H9 (cell line): Measurements from ENCODE around the gene NOS3. TPM values are rescaled to one million over a fixed set of nuclear protein-coding genes. Genes with fewer than 3 reads are reported as not detected.

Experiments
- DNase-seq: peaks from one replicate; pipeline ENCODE4 v3.0.0-alpha.2; 2017
- H2AFZ ChIP-seq: one replicate; pipeline ENCODE4 v1.6.1; 2013; ENCODE audit warnings: mild to moderate bottlenecking, low read length, control low read depth, moderate library complexity
- H2AK5ac ChIP-seq: 2 replicates; pipeline ENCODE4 v1.6.1; 2013; ENCODE audit warnings: low read length, control low read depth, mixed read lengths; ENCODE audit not compliant: insufficient read length
- H2BK120ac ChIP-seq: one replicate; pipeline ENCODE4 v1.6.1; 2013; ENCODE audit warnings: low read depth, mild to moderate bottlenecking, low read length, control low read depth, inconsistent platforms; ENCODE audit not compliant: poor library complexity, severe bottlenecking
- H2BK12ac ChIP-seq: 2 replicates; pipeline ENCODE4 v1.6.1; 2013; ENCODE audit warnings: low read length, control low read depth, mixed read lengths, low read depth; ENCODE audit not compliant: insufficient read length
- H2BK15ac ChIP-seq: 2 replicates; pipeline ENCODE4 v1.6.1; 2013; ENCODE audit warnings: low read depth, low read length, control low read depth
- H2BK20ac ChIP-seq: one replicate; pipeline ENCODE4 v1.6.1; 2013; ENCODE audit warnings: low read depth, mild to moderate bottlenecking, low read length, control low read depth, inconsistent platforms; ENCODE audit not compliant: poor library complexity, severe bottlenecking
- H2BK5ac ChIP-seq: 2 replicates; pipeline ENCODE4 v1.6.1; 2013; ENCODE audit warnings: low read length, control low read depth, mixed read lengths; ENCODE audit not compliant: insufficient read length
- H3K14ac ChIP-seq: 2 replicates; pipeline ENCODE4 v1.6.1; 2013; ENCODE audit warnings: low read length, control low read depth; ENCODE audit not compliant: insufficient read depth
- H3K18ac ChIP-seq: 2 replicates; pipeline ENCODE4 v1.6.1; 2013; ENCODE audit warnings: low read depth, mild to moderate bottlenecking, mixed read lengths, low read length, control low read depth; ENCODE audit not compliant: insufficient read length
- H3K23ac ChIP-seq: 2 replicates; pipeline ENCODE4 v1.6.1; 2013; ENCODE audit warnings: low read length, control low read depth, mixed read lengths, low read depth; ENCODE audit not compliant: insufficient read length
- H3K23me2 ChIP-seq: 2 replicates; pipeline ENCODE4 v1.6.1; 2013; ENCODE audit warnings: low read depth, mild to moderate bottlenecking, mixed read lengths, low read length, control low read depth; ENCODE audit not compliant: insufficient read length, poor library complexity, severe bottlenecking
- H3K27ac ChIP-seq: 2 replicates; pipeline ENCODE4 v1.5.1; 2013; ENCODE audit warnings: low read length, control low read depth, mixed read lengths, low read depth; ENCODE audit not compliant: insufficient read length
- H3K27me3 ChIP-seq: 2 replicates; pipeline ENCODE4 v1.6.1; 2013; ENCODE audit warnings: low read length, control low read depth, inconsistent platforms; ENCODE audit not compliant: insufficient read depth
- H3K4ac ChIP-seq: 2 replicates; pipeline ENCODE4 v1.6.1; 2013; ENCODE audit warnings: low read depth, mild to moderate bottlenecking, control low read depth, inconsistent platforms, low read length, moderate library complexity
- H3K4me1 ChIP-seq: 2 replicates; pipeline ENCODE4 v1.6.1; 2013; ENCODE audit warnings: low read length, control low read depth, inconsistent platforms; ENCODE audit not compliant: insufficient read depth
- H3K4me2 ChIP-seq: 2 replicates; pipeline ENCODE4 v1.6.1; 2013; ENCODE audit warnings: low read length, control low read depth, mixed read lengths; ENCODE audit not compliant: insufficient read length, insufficient read depth
- H3K56ac ChIP-seq: 2 replicates; pipeline ENCODE4 v1.6.1; 2013; ENCODE audit warnings: low read depth, mild to moderate bottlenecking, mixed read lengths, low read length, control low read depth; ENCODE audit not compliant: insufficient read length
- H3K79me1 ChIP-seq: 2 replicates; pipeline ENCODE4 v1.6.1; 2013; ENCODE audit warnings: low read depth, mild to moderate bottlenecking, moderate library complexity, low read length, control low read depth, inconsistent platforms; ENCODE audit not compliant: insufficient read depth, poor library complexity, severe bottlenecking
- H3K79me2 ChIP-seq: 2 replicates; pipeline ENCODE4 v1.6.1; 2013; ENCODE audit warnings: low read length, control low read depth, inconsistent platforms; ENCODE audit not compliant: insufficient read depth
- H3K9ac ChIP-seq: 2 replicates; pipeline ENCODE4 v1.6.1; 2013; ENCODE audit warnings: low read length, control low read depth, mixed read lengths; ENCODE audit not compliant: insufficient read length; ENCODE audit errors: extremely low read depth
- H3K9me3 ChIP-seq: one replicate; pipeline ENCODE4 v1.6.1; 2013; ENCODE audit warnings: low read depth, low read length, inconsistent platforms; ENCODE audit not compliant: control insufficient read depth
- H3T11ph ChIP-seq: one replicate; pipeline ENCODE4 v1.6.1; 2013; ENCODE audit warnings: mild to moderate bottlenecking, low read length, control low read depth, inconsistent platforms
- H4K20me1 ChIP-seq: one replicate; pipeline ENCODE4 v1.6.1; 2013; ENCODE audit not compliant: control insufficient read depth, insufficient read length, insufficient read depth
- H4K5ac ChIP-seq: 2 replicates; pipeline ENCODE4 v1.6.1; 2013; ENCODE audit warnings: low read depth, mild to moderate bottlenecking, mixed read lengths, low read length, control low read depth; ENCODE audit not compliant: insufficient read length
- H4K8ac ChIP-seq: replicated peaks from 2 replicates; pipeline ENCODE4 v1.6.1; 2013; ENCODE audit warnings: low read length, control low read depth, mixed read lengths, low read depth; ENCODE audit not compliant: insufficient read length
- H4K91ac ChIP-seq: 2 replicates; pipeline ENCODE4 v1.6.1; 2013; ENCODE audit warnings: low read depth, mild to moderate bottlenecking, moderate library complexity, mixed read lengths, low read length, control low read depth; ENCODE audit not compliant: insufficient read length
- H3K27ac Mint-ChIP-seq, 3 experiments: 2 replicates in 2 of 3; 3 replicates in 1 of 3; pipeline ENCODE4 v1.8.0; 2020 to 2021; ENCODE audit warnings: mixed read lengths in 3 of 3, mild to moderate bottlenecking in 1 of 3, moderate library complexity in 1 of 3
- H3K27me3 Mint-ChIP-seq: 2 replicates; pipeline ENCODE4 v1.8.0; 2021; ENCODE audit warnings: low read depth, mild to moderate bottlenecking, moderate library complexity, mixed read lengths
- H3K36me3 Mint-ChIP-seq, 3 experiments: 2 replicates in 2 of 3; 3 replicates in 1 of 3; pipeline ENCODE4 v1.8.0; 2020 to 2021; ENCODE audit warnings: low read depth in 3 of 3, mixed read lengths in 3 of 3; ENCODE audit not compliant: insufficient read depth in 1 of 3
- H3K4me1 Mint-ChIP-seq, 2 experiments: 2 replicates each; pipeline ENCODE4 v1.8.0; 2020; ENCODE audit warnings: mixed read lengths in 2 of 2
- H3K4me3 Mint-ChIP-seq, 2 experiments: 2 replicates in 1 of 2; 3 replicates in 1 of 2; pipeline ENCODE4 v1.8.0; 2020 to 2021; ENCODE audit warnings: mild to moderate bottlenecking in 2 of 2, mixed read lengths in 2 of 2, moderate library complexity in 1 of 2
- H3K9me3 Mint-ChIP-seq, 2 experiments: 2 replicates in 1 of 2; 3 replicates in 1 of 2; pipeline ENCODE4 v1.8.0; 2020; ENCODE audit warnings: mild to moderate bottlenecking in 2 of 2, mixed read lengths in 2 of 2, moderate library complexity in 1 of 2
- WGBS: extraction: QIAGEN DNeasy Blood & Tissue Kit; methylation state at CpG from one replicate; pipeline ENCODE4 v1.1.7; 2013; ENCODE audit warnings: missing lambda C conversion rate, low lambda C conversion rate, mixed read lengths; ENCODE audit not compliant: insufficient read length; ENCODE audit errors: extremely low coverage; 5-methylcytosine and 5-hydroxymethylcytosine counted together
- total RNA-seq: library from RNA; stranded (reverse); gene quantifications from 2 replicates; pipeline ENCODE4 v1.2.1, GENCODE V29; 2021
- TF ChIP-seq, protein P1 (sequence below): fragments of 200-600 bp; sonication (generic); conservative IDR thresholded peaks from 3 replicates; pipeline ENCODE4 v1.8.0; 2021; ENCODE audit warnings: antibody characterized with exemption, mild to moderate bottlenecking

NOS3 gene
- total RNA-seq, 1 experiment from 2014 or later, result 4.5 TPM

DNA sequence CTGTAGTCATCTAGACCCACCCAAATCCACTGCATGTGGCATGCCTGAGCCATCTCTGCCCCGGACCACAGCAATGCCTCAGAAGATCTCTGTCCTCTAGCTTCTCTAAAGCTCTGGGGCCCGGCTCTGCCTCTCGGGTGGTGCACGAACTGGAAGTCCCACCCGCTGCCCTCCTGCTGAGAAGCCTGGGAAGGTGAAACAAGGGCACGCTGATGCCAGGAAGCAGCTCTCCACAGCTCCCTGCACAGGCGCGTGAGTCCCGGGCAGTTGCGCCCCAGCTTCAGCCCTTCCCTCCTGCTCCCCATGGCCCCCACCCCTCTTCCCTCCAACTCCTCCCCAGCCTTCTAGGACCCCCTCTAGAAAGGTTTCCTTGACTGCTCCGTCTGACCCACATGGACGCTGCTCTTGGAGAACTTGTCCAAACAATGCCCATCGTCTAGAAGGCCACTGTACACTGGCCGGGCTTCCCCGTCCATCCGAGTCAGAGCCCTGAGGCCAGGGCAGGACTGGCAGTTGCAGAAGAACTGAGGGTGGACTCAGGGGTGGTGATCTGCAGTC, 25.5 kb upstream of the NOS3 start:
- no peaks in the 10 kb centered on the region for H3K23me2 ChIP-seq
- no peak overlapping the region for H2AK5ac ChIP-seq
- H2AFZ ChIP-seq, result no peak overlapping the region
- no peak overlapping the region for H4K5ac ChIP-seq
- H3K79me1 ChIP-seq, result no peaks in the 10 kb centered on the region
- no peak overlapping the region for H3K4me3 Mint-ChIP-seq
- no peak overlapping the region for H3K4ac ChIP-seq
- H3K9ac ChIP-seq, result no peak overlapping the region
- no peak overlapping the region for H3K14ac ChIP-seq
- H3K4me1 ChIP-seq, result no peaks in the 10 kb centered on the region
- TF ChIP-seq, protein P1, sequence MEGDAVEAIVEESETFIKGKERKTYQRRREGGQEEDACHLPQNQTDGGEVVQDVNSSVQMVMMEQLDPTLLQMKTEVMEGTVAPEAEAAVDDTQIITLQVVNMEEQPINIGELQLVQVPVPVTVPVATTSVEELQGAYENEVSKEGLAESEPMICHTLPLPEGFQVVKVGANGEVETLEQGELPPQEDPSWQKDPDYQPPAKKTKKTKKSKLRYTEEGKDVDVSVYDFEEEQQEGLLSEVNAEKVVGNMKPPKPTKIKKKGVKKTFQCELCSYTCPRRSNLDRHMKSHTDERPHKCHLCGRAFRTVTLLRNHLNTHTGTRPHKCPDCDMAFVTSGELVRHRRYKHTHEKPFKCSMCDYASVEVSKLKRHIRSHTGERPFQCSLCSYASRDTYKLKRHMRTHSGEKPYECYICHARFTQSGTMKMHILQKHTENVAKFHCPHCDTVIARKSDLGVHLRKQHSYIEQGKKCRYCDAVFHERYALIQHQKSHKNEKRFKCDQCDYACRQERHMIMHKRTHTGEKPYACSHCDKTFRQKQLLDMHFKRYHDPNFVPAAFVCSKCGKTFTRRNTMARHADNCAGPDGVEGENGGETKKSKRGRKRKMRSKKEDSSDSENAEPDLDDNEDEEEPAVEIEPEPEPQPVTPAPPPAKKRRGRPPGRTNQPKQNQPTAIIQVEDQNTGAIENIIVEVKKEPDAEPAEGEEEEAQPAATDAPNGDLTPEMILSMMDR, result no peak
- peaks cover 27 to 43% of the 10 kb centered on the region in 2 experiments for H3K4me1 Mint-ChIP-seq
- DNase-seq, result no peak
- H3K27me3 ChIP-seq, result no peaks in the 10 kb centered on the region
- H2BK15ac ChIP-seq, result no peak overlapping the region
- no peak overlapping the region for H3K23ac ChIP-seq
- H3K4me2 ChIP-seq, result no peak overlapping the region
- H3K36me3 Mint-ChIP-seq, result no peaks in the 10 kb centered on the region; a peak in 1 of 7 replicates
- no peaks in the 10 kb centered on the region for H3K9me3 Mint-ChIP-seq
- H4K8ac ChIP-seq, result no peak overlapping the region
- H3K27me3 Mint-ChIP-seq, result peaks cover 9% of the 10 kb centered on the region
- no peak overlapping the region for H3K18ac ChIP-seq
- no peak overlapping the region for H3K27ac ChIP-seq
- H3K9me3 ChIP-seq, result no peaks in the 10 kb centered on the region
- H4K91ac ChIP-seq, result no peak overlapping the region
- H2BK120ac ChIP-seq, result no peak overlapping the region
- no peak overlapping the region for H3K27ac Mint-ChIP-seq
- no peak overlapping the region for H2BK20ac ChIP-seq
- WGBS, result no CpG with 5 or more reads among the region's 16 CpGs
- H2BK5ac ChIP-seq, result no peak overlapping the region
- no peaks in the 10 kb centered on the region for H4K20me1 ChIP-seq
- no peak overlapping the region for H3T11ph ChIP-seq
- H3K79me2 ChIP-seq, result no peaks in the 10 kb centered on the region
- no peak overlapping the region for H3K56ac ChIP-seq
- no peak overlapping the region for H2BK12ac ChIP-seq
